ENCODE data around the gene LGR5.

The LGR5 gene

GRCh38 chr12:71601546-71601945 lies 161.9 kb downstream of the LGR5 start:
- DNase-seq: no peak

GRCh38 chr12:71602761-71603577 lies 163.4 kb downstream of the LGR5 start:
- no peak for DNase-seq

- DNase-seq: no peak
Observed at GRCh38 chr12:71605039-71605438, 165.4 kb downstream of the LGR5 start.

GRCh38 chr12:71607494-71608330 lies 168.1 kb downstream of the LGR5 start:
- DNase-seq: no peak

GRCh38 chr12:71610031-71610795 lies 170.6 kb downstream of the LGR5 start:
- DNase-seq: no peak

- DNase-seq: no peak
Observed at GRCh38 chr12:71621938-71622337, 182.3 kb downstream of the LGR5 start.

- no peak for DNase-seq
Observed at GRCh38 chr12:71625476-71625875, 185.9 kb downstream of the LGR5 start.

GRCh38 chr12:71626098-71626497 lies 186.5 kb downstream of the LGR5 start:
- no peak for DNase-seq

- DNase-seq: no peak
Observed at GRCh38 chr12:71626768-71627167, 187.2 kb downstream of the LGR5 start.

- DNase-seq: no peak
Observed at GRCh38 chr12:71627438-71628002, 187.9 kb downstream of the LGR5 start.
